MM.1S (cell line): ENCODE data around the gene MBOAT1.

Experiments used
- CTCF ChIP-seq: fragments of 300-600 bp; sonication (generic); IDR thresholded peaks from 2 replicates; pipeline ENCODE4 v1.5.1; 2016; ENCODE audit warnings: antibody characterized with exemption, low read length, mixed read lengths
- EZH2 ChIP-seq: fragments of 300-600 bp; sonication (generic); optimal IDR thresholded peaks from 2 replicates; pipeline ENCODE3; 2017; ENCODE audit warnings: low read depth, mild to moderate bottlenecking, antibody characterized with exemption, low read length, mixed read lengths
- EZH2phosphoT487 ChIP-seq: fragments of 300-600 bp; sonication (generic); IDR thresholded peaks from 2 replicates; pipeline ENCODE4 v1.6.1; 2018; ENCODE audit warnings: antibody characterized with exemption, low read length

GRCh38 chr6:20126102-20126752 is 86.0 kb downstream of the MBOAT1 start:
- no peak for TF ChIP-seq EZH2
- TF ChIP-seq CTCF = no peak
- TF ChIP-seq EZH2phosphoT487 = no peak
